Amygdala (tissue), 56 donors: ENCODE data around the gene BACE2.
A peak's percentile ranks its signal among the peaks of the same experiment; 100 is the strongest.
"Not testable (repeated sequence)": the region's sequence is repeated elsewhere in the genome, so short reads cannot be mapped to it uniquely, and the experiment has no call there.

Experiments
- DNase-seq, 56 donors: peaks; one replicate each; lab custom pipeline; 2025; lab: John Stamatoyannopoulos, UW

BACE2 gene

DNA sequence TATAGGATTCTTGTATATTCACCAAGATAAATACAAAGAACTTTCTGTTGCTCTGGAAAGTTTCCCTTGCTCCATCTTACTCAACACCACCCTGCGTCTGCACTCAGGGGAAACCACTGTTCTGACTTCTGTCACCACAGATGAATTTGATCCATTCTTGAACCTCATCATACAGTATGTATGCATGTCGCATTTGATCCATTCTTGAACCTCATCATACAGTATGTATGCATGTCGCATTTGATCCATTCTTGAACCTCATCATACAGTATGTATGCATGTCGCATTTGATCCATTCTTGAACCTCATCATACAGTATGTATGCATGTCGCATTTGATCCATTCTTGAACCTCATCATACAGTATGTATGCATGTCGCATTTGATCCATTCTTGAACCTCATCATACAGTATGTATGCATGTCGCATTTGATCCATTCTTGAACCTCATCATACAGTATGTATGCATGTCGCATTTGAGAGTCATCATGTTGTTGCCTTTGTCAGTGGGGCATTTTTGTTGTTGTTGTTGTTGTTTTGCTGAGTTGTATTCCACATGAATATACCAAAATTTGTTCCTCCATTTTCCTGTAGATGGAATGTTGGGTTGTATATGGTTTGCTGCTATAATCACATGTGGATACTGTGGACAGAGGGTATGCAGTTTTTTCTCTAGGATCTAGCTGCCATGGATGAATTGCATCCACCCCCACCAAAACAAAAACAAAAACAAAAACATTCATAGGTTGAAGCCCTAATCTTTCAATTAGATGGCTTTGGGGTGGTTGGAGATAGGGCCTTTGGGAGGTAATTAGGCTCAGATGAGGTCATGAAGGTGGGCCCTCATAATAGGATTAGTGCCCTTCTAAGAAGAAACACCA lies 145.6 kb downstream of the BACE2 start:
- DNase-seq = not testable (repeated sequence)

DNA sequence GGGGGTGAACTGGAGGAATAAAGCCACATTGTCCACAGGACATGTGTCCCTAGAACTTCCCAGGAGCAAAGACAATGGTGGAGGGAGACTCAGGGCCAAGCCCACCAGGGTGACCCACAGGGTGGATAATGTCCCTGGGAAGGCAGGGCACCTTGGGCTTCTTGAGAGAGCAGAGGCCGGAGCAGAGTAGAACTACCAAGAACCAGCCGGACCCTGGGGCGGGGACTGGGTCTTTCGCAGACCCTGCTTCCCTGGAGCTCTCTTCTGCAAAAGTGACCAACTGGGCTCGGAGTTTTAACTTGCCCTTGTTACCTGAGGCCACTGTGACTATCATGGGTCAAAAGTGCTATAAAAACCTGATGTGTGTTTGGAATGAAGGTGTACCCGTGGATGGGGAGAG lies 147.8 kb downstream of the BACE2 start:
- no peak for DNase-seq

DNA sequence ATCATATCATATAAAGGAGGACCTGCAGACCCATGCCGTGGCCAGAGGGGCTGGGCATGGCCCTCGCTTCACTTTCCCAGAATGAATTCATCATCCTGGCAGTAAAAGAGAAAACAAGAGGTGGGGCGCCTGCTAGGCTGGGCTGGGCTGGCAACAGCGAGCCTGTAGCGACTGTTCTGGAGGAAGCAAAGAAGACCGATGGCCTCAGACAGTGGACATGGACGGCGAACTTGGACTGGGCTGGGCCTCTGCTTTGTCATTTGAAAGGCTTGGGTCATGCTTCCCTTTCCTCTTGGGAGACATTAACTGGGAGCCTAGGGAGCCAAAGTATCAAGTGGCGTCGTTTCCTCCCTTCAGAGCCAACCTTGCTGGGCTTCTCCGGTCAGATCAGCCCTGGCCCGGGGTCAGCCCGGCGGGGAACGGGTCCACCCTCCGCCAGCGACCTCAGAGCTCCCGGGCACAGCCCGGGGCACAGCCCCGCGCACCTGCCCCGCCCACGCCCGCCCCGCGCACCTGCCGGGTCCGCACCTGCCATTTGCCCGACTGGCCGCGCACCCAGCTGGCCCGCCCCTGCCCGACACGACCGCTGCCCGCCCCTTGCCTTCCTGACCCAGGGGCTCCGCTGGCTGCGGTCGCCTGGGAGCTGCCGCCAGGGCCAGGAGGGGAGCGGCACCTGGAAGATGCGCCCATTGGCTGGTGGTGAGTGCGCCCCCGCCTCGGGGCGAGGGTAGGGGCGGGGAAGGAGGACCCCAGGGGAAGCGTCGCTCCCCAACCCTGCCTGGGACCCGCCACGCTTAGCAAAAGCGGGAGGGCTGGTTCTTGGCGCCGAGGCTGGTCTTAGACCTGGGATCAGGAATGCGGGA lies 148.5 kb downstream of the BACE2 start, which contains the start of gene FAM3B:
Gene FAM3B (plus strand): TSS at position 602 of the 863 bp plus-strand sequence. CDS start 79 bp downstream, at position 681.
- DNase-seq = peak in 1 of 56 donors; percentile 8

DNA sequence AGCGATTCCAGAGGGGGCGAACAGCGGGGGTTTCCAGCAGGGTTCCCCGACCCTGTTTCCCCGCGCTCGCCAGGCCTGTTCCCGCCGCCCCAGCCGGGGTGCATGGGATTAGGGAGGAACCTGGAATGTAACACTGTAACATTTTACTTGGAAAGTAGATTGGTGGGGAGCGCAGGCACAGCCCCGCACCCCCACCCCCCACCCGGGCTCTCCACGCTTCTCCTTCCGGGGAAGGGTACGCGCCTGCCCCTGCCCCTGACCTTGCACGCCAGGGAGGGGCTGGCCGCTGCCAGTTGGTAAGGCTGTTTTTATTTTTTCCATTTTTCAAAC lies 149.1 kb downstream of the BACE2 start:
- no peak for DNase-seq

DNA sequence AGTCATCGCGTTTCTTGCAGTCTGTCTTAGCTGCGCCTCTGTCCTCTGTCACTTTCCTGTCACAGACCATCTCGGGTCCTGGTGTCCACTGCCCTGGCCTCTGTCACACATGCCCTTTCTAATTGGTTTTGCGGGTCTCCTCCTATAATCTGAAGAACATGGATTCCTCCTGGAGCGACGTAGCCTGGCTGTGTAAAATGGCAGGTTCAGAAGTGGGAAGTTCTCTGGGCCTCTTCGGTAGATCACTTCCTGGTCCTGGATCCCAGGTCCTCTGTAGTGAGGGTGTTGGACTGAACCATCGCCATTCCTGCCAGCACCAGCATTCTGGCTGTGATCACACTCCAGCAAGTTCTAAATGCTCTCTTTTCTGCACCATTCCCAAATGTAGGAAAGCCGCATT lies 149.5 kb downstream of the BACE2 start:
- DNase-seq = no peak

DNA sequence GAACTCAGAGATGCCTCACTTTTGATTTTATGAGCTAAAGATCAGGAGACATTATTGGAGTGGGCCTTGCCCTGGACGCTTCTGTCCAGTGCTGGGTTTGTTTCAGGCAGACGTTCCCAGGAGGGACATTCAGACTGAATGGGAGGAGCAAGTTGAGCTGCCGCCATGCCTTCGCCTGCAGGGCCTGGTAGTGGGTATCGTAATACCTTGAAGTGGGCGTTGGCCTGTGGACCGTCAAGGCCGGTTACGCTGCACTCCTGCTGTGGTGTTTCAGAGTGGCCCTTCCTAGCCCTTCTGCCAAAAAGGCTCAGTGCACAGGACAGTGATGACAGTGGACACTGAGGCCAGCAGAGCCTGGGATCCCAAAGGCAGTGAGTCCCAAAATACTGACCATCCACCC lies 150.3 kb downstream of the BACE2 start:
- no peak for DNase-seq

DNA sequence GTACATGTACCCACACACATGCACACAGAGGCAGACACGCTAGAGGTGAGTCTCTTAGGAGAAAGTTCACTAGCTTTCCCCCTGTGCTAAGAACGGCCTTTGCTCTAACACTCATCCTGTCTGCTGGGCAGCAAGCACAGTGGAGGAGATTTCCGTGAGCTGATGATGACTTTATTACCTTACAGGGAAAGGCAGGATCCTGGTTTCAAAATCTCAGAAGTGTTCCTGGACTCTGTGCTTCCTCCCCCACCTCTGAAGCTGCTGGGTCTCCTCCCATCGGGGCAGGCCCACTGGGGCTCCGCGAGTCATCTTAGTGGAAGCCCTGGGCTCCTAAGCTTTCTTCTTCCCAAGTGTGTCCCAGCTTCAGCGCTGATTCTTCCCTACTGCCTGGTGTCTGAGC lies 151.3 kb downstream of the BACE2 start:
- DNase-seq = no peak

DNA sequence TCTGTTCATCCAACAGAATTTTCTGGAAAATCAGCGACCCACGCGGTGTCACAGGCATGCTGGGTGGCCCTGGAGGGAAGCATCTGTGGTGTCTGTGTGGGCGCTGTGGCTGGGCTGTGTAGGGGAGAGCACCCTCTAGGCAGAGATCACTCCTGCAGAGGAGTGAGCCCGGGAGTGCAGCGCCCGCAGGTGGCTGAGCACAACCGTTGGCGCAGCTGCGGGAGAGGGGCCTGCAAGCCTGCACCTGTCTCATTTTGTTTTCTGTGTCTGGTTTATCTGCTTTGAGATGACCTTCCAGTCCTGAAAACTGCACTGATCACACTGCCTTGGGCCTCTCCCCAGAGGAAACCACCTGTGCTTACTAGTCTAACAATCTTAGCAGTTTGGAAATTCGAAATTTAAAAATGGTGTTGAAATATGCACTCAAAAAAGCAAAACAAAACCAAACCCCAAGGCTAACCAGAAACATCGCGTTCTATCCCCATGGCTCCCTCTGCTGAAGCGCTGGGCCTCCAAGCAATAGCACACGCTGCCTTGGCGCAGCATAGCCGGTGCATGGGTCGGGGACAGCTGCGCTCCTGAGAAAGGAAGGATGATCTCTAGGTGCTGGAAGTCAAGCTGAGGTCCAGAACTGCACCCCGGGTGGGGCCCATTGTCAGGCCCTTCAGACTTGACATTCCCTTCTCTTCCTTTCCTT lies 153.4 kb downstream of the BACE2 start:
- DNase-seq = no peak

DNA sequence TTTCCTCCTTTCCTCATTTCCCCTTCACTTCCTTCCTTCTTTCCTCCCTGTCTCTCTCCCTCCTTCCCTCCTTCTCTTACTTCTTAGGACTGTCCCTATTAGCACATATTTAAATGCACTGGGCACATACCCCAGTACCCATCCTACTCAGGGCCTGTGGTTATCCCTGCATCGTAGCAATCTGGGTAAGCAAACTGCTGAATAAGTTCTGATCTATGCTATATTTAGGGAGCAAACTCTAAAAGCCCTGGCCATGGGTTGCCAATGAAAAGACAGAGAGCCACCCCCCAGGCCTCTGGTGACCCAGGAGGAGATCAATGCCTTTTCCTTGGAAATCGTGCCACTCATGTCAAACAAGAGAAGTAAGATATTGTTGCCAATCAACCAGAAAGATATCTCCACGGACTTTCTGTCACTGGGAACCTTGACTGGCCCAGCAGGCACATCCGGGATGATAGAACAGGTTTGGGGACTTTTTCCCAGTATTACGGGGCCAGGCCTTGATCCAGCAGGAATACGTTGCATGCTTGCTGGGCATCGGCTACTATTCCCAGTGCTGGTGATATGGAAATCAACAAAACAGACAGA lies 154.0 kb downstream of the BACE2 start:
- no peak for DNase-seq

DNA sequence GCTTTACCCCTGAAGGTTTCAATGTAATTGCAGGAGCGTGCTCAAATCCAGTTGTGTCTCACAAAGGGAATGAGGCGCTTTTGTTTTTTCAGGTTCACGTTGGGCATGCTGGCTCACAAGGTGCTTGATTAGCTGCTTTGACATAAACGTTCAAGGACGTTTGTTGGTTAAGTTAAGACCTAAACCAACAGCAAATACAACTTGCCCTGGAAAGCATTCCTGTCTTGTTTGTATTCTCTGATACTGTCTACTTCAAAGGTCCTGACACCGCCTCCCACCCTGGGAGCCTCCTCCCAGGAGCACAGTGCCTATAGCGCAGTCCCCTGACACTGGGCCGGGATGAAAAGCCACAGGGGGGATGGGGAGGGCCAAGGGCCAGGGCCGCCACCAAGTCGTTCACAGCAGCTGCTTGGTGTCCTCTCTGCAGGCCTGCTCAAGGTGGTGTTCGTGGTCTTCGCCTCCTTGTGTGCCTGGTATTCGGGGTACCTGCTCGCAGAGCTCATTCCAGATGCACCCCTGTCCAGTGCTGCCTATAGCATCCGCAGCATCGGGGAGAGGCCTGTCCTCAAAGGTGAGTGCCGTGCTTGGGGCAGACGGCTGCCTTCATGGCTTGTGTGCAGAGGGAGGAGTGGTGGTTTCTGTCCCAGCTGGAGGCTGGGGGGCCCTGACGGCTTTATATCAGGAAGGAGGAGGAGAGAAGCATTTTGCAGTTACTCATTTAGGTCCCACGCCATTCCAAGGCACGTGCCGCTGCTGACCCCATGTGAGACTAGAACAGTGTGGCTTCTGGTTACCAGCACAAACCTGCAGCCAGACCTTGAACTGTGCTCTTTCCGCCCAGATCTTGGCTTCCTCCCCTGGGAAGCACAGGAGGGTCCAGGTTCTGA lies 154.8 kb downstream of the BACE2 start:
- no peak for DNase-seq

DNA sequence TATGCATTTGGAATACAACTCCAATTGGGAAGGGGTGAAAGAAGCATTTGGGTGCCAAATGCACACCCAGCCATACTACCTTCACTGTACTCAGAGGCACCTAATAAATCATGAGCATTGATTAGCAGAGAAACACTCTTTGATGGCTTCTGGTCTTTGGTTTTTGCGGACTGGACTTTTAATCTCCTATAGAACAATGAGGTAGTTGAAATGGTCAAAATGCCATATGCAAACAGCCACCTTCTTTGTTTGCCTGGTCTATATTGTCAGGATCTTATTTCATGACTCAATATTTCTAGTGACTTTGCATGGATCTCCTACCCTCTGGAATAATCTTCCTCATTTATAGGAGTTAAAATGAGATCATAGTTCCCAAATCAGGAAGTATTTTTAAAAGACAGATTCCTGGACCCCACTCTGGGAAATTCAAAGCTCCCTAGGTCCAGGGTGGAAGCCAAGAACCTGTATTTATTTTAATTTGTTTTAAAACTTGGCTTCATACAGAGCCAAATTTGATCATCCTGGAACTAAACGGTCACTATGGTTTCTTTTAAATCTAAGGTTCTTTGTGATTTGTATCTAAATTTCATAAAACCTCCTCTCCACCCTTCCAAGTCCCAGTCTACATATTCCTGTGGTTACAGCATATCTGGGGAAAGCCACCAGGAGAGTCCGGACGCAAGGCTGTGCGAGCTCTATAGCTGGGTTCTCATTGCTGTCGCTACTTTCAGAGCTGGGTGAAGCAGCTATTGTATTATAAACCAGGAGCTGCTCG lies 157.4 kb downstream of the BACE2 start:
- DNase-seq = no peak

DNA sequence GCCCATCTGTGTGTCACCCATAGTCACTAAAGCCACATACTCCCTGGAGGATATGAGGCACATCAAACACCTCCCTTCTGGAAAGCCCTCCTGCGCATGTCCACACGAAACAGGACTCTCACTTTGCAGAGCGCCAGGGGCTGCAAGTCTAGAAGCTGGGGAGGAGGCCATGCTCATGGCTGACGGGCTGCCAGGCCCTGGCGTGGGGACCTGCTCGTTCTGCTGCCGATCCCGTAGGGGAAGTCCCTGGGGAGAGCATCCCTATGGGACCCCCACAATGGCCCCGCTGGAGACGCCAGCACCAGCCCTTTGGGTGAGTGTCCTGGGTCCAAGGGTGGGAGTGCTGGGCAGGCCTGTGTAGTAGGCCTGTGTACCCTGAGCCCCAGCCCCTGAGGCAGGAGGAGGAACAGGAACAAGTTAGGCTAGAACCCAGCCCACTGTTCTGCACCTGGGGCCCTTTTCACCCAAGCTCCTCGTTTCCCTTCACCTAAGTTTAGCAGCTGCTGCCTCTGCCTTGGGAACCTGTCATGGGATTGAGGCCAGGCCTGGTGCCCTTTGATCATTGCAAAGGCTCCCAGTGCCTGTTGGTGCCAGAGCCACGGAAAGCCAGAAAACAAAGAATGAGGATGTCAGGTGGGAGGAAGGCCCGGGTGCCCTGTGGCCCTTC lies 158.6 kb downstream of the BACE2 start:
- no peak for DNase-seq

DNA sequence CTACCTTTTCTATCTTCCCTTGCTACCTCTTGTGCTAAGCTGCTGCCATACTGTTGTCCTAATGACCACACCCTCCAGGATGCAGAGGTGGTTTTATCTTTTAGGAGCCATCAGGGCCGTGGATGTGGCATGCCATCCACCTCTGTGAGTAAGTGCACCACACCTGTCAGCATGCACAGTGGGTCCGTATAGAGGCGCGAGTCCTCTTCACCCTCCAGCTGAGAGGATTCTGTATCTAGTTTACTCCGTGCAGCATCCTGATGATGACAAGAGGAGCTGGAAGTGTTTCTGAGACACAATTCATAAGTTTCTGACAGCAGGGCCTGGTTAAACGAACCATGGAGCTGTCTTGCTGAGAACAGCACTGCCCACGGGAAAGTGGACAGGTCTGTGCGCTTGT lies 159.8 kb downstream of the BACE2 start:
- no peak for DNase-seq

DNA sequence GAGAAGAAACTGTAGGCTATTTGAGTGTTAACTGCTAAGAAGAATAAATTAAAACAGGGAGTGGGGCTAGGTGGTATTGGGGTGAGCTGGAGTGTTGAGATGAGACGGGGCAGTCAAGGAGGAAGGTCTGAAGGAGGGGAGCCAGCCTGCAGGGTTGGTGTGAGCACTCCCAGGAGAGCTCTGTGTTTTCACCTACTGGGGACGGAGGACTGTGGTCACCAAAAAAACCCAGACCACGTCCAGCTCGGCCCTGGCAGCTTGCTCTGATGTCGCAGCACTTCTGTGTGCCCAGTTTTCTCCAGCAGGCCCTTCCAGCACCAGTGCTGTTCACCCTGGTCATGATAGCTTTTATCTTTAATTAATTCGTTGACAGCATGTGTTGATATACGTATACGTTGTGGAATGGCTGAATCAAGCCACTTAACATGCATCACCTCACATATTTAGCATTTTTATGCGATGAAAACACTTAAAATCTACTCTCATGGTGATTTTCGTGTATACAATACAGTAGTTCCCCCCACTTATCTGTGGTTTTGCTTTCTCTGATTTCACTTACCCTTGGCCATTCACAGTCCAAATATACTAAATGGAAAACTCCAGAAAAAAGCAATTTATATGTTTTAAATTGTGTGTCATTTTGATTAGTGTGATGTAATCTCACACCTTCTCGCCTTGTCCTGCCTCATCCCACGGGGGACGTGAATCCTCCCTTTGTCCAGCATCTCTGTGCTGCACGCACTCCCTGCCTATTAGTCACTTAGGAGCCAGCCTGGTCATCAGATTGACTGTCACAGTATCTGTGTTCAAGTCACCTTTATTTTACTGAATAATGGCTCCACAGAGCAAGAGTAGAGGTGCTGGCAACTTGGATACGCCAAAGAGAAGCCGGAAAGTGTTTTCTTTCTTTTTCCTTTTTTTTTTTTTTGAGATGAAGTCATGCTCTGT lies 161.0 kb downstream of the BACE2 start:
- DNase-seq = no peak
